LHCN-M2 (cell line): ENCODE measurements around the gene METTL22. TPM values are rescaled to one million over a fixed set of nuclear protein-coding genes. Genes with fewer than 3 reads are reported as not detected.

Experiments
- DNase-seq: peaks from one replicate; pipeline ENCODE4 v3.0.0-alpha.2; 2012; ENCODE audit warnings: low read depth
- total RNA-seq: library from RNA; depleted of rRNA; stranded (reverse); fragments of >200 nt; gene quantifications from 2 replicates; pipeline ENCODE4 v1.2.3, GENCODE V29; 2014

The METTL22 gene
- total RNA-seq, 1 experiment from 2014 or later: 17.1 TPM

GRCh38 chr16:8594149-8594666 is 27.3 kb upstream of the METTL22 start:
- DNase-seq: no peak

GRCh38 chr16:8595783-8596182 is 25.7 kb upstream of the METTL22 start:
- no peak for DNase-seq

GRCh38 chr16:8596581-8596980 is 24.9 kb upstream of the METTL22 start:
- DNase-seq: no peak

- no peak for DNase-seq
These were observed 21.2 kb upstream of the METTL22 start for GRCh38 chr16:8600144-8600775.

GRCh38 chr16:8605554-8605953 is 15.9 kb upstream of the METTL22 start:
- no peak for DNase-seq

GRCh38 chr16:8607214-8607613 is 14.3 kb upstream of the METTL22 start:
- no peak for DNase-seq

- no peak for DNase-seq
These were observed 10.4 kb upstream of the METTL22 start for GRCh38 chr16:8611122-8611521.

GRCh38 chr16:8611886-8612600 is 9.5 kb upstream of the METTL22 start:
- DNase-seq: peak; percentile 39

GRCh38 chr16:8614435-8615029 is 7.0 kb upstream of the METTL22 start:
- DNase-seq: no peak

- DNase-seq: no peak
These were observed 1.7 kb upstream of the METTL22 start for GRCh38 chr16:8619671-8620370.

- DNase-seq: no peak
These were observed 963 bp upstream of the METTL22 start for GRCh38 chr16:8620535-8620934.

GRCh38 chr16:8621222-8621571 is 301 bp upstream of the METTL22 start:
- DNase-seq: no peak

GRCh38 chr16:8622315-8622656 is 788 bp downstream of the METTL22 start:
- no peak for DNase-seq

GRCh38 chr16:8623634-8624033 is 2.1 kb downstream of the METTL22 start:
- peak; percentile 29 for DNase-seq

GRCh38 chr16:8625491-8626087 is 4.1 kb downstream of the METTL22 start:
- DNase-seq: no peak

- DNase-seq: no peak
These were observed 5.4 kb downstream of the METTL22 start for GRCh38 chr16:8626946-8627345.

- DNase-seq: peak; percentile 50
These were observed 6.0 kb downstream of the METTL22 start for GRCh38 chr16:8627456-8627855.

GRCh38 chr16:8628981-8629725 is 7.7 kb downstream of the METTL22 start:
- DNase-seq: no peak

- DNase-seq: no peak
These were observed 8.9 kb downstream of the METTL22 start for GRCh38 chr16:8630255-8630953.

- DNase-seq: no peak
These were observed 9.9 kb downstream of the METTL22 start for GRCh38 chr16:8631373-8631772.
